ENCODE results near the gene MAD1L1.
"Not testable (repeated sequence)": the region's sequence is repeated elsewhere in the genome, so short reads cannot be mapped to it uniquely, and the experiment has no call there.

The MAD1L1 gene

DNA sequence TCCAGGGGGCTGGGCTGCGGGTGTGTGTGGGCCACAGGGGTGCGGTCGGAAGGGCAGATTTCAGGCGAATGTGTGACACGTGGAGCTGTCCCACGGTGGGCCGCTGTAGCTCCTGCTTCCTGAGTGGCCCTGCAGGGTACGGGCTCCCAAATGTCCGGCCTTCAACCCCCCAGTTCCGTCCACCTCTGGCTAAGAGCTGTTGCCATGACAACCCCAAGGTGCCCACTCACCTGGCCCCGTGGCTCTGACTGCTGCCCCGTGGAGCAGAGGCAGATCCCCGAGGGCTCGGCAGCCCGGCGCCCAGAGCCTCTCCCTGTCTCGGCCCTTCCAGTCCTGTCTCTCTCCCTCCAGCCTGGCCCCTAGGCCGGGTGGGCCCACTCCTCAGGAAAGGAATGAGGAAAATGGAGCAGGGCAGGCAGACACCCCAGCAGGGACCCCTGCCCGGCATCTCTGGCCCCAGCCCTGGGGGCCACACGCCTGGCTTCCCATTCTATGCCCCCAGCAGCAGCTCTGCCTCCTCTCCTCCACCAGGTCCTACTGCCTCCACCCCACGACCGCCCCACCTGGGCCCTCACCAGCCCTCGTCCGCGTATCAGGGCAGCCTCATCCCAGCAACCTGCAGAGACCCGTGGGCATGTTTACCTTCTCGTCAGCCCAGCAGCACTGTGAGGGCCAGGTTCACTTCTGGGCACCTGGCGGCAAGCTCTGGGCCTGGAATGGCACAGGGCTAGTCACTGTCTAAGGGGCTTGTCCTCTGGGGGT is 347.1 kb downstream of the MAD1L1 start:
- no peak for DNase-seq

DNA sequence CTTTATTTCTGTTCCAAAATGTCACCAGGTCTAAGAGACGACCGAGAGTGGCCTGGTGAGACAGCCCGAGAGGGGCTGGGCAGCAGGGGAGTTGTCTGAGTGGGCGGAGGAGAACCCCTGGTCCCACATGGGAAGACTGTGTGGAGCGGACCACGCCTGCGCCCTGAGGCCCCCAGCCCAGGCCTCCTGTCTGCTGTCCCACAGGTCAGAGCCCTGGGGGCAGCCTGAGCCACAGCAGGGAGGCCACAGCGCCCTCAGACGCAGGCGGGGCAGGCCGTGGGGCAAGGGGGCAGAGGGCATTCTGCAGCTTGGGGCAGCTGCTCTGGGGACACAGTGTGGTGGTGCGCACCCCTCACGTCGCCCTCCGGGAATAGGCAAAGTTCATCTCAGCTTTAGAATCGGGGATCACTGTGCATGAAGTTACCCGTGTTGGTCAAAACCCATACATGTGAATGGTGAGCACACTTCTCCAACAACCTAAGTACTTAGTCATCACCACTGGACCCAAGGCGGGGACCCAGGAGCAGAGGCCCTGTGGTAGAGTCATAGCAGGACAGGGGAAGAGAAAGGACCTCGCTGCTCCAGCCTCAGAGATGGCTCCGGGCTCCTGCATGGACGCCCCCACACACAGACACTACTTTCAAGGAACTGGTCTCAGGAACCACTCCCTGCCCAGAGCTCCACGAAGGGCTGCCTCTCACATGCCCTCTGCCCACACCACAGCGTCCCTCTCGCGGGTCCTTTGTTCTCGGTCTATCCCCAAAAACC is 348.0 kb downstream of the MAD1L1 start:
- DNase-seq: no peak

DNA sequence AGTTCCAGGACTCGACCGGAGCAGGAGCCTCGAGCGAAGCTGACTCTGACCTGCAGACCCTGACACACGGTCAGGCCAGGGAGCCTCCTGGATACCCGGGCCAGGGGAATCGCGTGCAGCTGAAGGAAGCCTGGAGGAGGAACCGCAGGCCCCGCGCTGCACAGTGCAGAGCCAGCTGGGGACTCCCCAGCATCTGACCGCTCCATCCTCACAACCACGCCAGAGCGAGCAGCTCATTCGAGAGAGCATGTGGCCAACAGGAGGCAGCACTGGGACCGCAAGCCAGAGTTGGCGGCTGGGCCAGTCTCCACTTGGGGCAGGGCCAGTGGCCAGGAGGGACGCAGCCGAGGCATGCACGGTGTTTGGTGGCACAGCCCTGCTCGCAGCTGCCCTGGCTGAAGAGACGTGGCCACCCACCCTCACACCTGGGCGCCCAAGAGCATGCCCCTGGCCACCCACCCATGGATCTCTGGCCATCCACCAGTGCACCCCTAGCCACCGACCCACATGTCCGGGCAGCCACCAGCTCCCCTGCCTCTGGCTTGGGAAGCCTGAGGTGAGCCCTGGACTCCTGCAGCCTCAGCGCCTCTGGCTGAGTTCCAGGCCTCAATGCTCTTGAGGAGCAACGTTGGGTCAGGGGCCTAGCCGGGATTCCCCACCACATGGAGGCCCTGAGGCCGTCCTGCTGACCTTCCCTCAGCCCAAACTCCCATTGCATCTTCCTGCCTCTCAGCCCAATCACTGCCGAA is 348.7 kb downstream of the MAD1L1 start:
- DNase-seq: no peak

DNA sequence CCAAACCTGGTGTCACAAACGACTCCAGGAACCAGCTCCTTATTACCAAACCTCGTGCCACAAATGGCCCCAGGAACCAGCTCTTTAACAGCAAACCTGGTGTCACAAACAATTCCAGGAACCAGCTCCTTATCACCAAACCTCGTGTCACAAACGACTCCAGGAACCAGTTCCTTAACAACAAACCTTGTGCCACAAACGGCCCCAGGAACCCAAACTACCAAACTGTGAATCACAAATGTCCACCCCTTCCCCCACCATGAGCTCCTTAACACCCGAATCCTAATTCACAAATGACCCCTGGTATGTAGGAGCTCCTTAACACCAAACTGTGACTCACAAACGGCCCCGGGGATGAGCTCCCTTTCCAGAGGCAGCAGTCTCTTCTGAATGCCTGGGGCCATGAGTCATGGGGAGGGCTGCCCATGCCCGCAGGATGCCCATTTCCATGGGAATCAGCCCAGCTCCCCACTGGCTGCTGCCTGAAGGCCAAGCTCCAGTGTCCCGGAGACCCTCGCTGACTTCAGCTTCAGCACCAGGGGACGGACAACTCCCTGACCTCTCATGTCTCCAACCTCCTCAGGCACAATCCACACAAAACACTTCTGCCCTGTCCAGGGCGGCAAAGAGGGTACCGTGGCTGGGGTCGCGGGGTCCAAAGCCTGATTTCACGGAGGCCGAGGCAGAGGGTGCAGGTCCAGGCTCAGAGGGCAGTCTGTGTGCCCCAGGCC is 349.5 kb downstream of the MAD1L1 start:
- DNase-seq: no peak

DNA sequence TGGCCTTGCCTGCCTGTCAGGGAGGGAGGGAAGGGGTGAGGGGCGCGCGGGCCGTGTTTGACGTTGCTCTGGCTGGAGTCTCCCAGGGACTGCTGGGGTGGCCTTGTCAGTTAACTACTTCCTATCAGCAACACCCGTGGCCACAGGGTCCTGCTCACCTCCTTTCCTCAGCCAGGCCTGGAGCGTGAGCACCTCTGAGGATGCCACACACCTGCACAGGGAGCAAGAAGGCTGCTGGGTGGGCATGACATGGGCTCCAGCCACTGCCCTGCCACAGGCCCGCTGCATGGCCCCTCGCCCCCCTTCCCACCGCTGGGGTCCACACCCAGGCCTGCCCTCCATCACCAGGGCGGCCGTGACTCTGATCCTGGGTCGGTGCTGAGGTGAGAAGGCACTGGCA is 350.3 kb downstream of the MAD1L1 start:
- DNase-seq: no peak

DNA sequence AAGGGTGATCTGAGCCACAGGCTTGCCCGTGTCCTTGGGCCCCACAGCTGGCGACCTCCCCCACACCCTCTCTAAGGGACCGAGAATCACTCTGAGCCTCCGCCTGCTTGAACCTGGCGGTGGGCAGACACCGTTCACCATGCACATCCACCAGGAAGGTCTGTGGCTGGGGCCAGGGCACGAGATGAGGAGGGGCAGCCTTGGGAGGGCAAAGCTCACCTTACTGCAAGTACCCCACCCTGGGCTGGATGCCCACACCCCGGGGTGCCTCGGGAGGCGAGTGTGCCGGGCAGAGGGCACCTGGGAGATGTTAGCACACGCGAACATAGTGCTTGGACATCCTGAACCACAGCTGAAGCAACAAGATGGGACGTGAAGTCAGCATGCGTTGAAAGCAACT is 350.8 kb downstream of the MAD1L1 start:
- no peak for DNase-seq

DNA sequence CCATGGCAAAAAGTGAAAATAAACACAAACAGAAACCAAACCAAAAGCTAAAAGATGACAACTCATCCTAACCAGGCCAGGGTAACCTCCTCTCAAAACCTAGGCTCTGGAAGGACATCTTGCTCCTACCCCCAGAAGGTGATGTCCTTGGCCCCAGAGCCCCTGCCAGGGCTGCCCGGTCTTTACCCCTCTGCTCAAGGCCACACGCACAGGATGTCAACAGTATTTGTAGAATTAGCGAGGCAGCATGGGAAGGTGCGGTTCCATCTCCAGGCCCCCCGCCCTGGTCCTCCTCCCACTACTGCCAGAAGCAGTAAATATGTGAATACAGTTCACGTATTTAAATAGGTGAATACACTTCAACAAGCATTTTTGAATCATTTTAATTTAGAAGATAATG is 356.1 kb downstream of the MAD1L1 start:
- not testable (repeated sequence) for DNase-seq

DNA sequence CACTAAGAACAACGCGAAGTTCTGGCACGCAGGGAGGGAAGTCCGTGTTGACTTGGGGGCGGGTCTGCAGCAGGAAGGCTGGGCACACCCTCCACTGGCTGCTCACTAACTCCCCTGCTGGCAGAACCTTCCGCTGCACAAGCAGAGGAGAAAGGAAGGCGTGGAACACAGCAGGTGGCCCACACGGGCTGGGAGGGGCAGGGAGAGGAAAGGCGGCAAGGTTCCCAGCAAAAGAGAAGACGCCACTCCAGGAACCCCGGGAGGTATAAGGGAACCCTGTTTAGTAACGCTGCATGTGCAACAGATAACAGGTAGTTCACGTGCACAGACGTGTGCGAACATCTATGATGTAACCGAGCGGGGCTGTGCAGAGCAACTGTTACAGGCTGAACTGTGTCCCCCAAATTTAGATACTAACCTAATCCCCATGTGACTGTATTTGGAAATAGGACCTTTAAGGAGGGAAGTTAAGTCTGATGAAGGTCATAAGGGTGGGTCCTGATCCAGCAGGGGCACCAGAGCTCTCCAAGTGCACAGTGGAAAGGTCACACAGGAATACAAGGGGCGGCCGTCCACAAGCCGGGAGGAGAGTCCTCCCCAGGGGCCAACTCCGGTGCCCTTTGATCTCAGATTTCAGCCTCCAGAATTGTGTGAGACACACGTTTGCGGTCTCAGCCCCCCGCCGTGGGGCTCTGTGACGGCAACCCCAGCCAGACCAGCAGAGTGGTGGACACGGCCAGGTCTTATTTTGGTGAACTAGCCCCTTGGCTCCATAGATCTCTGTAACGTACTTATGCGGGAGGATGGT is 357.1 kb downstream of the MAD1L1 start:
- not testable (repeated sequence) for DNase-seq

DNA sequence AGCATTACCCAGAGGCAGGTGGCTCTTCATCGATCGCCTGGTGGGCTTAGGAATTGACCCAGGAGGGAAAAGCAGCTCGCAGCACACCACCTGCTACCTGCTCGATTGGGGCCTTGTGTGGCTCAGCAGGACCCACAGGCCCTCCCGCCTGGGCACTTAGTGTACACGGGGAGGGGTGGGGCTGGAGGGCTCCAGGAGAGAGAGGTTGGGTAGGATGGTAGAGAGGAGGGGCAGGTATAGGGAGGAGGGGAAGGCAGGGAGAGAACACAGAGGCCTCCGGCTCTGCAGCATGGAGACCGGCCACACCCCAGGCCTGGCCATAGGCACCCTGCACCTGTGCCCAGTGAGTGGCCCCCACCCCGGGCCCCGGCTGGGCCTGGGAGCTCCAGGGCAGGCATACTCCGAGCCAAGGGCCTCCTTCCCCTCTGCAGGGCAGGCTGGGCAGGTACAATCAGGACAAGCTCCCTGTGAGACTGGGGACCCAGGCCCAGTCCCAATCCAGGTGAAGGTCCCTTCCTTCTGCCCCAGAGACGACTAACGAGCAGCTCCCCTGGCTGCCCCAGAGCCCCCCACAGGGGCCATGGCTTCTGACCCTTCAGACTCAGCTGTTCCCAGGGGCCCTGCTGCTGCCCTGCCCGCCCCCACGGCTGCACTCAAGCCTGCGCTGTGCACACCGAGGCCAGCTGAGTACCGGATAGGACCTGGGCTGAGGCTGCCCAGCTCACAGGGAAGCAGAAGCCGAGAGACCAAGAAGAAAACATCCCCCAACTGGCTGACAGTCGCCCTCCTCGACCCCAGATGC is 358.0 kb downstream of the MAD1L1 start:
- DNase-seq: not testable (repeated sequence)

DNA sequence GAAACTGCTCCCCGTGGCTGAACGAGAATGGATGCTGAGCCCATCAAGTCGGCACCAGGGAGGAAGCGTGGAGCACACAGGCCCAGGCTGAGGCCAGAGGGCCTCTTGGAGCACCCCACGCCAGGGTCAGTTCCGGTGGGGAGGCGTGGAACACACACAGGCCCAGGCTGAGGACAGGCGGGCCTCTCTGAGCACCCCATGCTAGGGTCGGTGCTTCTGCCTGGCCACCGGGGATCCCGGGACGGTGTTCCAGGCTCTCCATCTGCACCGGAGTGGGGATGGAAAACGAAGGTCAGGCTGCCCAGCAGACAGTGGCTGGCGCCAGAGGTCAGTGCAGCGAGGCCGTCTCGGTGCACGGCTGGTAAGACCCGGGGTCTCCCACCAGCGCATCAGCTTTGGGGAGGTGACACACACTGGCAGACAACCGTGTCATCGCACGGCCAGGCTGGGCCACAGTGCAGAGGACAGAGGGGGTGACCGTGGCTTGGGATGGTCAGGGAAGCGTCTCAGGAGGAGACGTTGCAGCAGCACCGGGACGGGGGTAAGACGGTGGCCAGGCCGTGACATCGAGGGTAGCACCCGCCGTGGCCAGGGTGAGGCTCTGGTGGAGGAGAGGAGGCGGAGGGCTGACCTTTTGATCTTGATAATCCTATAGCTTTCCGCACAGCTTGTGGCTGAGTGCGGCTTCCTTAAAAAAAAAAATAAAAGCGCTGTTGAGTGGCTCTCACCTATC is 358.7 kb downstream of the MAD1L1 start:
- no peak for DNase-seq

DNA sequence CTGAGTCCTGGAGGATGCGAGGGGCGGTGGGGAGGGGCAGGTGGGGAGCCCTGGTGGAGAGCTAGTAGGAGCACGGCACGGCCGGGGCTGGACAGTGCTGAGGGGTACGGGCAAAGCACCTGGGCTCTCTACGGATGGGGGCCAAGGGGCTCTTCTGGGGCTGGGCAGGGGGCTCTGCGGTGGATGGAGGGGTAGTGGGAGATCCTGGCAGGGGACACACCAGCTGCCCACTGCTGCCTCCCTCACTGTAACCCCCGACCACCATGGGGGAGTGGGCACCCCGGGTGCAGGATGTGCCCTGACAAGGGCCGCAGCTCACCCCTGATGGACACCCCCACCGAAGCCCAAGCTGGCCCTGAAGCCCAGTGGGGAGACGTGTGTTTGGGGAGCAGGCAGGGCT is 359.3 kb downstream of the MAD1L1 start:
- no peak for DNase-seq

DNA sequence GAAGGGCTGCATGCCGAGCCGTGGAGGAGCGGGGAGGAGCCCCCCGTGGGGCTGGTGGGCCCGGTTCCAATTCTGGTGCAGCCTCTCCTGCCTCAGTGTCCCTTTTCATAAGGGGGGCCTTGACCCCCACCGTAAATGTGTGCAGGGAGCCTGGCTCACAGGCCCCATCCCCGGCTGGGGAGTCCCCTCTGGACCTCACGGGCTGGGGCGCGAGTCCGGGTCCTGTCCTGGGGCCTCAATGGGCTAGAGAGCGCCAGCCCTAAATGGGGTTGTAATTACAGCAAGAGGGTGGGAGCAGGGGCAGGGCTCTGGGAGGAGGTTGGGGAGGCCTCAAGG is 359.7 kb downstream of the MAD1L1 start:
- DNase-seq: no peak

DNA sequence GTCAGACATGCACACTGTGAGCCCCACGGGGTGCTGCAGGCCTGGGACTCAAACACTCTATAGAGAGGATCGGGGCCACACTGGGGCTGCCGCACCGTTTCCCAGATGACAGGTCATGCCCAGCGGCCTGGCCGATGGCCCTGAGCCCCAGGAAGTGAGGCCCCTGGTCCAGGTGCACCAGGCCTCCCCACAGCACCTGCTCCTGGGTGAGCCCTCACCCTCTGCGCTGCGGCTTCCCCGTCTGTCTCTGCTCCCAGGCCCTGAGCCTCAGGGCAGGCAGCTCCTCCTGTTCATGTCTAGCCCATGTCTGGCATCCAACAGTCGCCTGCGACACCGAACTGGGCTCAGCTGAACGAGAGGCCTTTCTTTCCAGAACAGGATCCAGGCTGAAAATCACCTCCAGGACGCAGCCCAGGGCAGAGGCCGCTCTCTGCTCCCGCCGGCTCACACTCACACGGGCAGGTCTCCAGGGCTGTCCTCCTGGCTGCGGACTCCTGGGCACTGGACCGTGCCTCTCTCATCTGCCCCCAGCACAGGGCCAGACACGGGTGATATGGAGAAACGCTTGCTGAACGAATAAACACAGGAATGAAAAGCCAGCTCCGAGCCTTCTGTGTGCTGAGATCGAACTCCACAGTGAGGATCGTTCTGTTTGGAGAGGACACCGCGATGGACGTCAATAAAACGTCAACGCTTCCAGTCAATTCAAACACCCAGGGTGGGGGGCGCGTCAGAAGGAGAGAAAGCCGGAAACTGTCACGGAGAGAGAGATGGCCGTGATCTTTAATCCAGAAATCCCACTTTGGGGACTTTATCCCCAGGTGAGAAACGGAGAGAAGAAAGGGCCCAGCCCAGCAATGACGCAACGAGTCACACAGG is 360.3 kb downstream of the MAD1L1 start:
- DNase-seq: no peak

DNA sequence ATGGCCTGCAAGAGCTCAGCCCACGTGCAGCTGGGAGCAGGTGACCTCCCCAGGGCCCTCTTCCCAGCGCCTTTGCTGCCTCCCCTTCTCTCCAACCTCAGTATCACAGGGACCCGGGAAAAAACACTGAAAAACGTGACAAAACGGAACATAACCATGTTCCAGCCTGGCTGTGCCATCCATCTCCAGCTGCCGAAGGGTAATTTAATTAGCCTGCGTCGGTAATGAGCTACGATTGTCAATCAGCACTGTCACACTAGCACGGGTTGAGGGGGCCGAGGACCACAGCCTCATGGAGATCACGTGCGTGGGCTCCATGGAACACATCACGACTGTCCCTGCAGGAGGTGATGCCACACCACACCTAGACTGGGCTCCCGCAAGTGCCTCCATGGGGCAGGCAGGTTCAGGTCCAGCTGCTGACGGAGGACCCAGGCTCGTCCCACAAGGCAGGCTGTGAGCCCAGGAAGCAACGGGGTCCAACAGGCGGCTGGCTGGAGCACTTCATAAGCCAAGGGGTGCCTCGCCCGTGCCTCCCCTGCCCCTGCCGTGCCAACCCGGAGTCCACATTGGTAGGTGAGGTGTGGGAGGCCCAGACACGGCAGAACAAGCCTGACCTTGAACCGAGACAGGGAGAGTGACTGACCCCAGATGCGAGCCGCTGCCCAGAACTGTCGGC is 363.2 kb downstream of the MAD1L1 start:
- no peak for DNase-seq

DNA sequence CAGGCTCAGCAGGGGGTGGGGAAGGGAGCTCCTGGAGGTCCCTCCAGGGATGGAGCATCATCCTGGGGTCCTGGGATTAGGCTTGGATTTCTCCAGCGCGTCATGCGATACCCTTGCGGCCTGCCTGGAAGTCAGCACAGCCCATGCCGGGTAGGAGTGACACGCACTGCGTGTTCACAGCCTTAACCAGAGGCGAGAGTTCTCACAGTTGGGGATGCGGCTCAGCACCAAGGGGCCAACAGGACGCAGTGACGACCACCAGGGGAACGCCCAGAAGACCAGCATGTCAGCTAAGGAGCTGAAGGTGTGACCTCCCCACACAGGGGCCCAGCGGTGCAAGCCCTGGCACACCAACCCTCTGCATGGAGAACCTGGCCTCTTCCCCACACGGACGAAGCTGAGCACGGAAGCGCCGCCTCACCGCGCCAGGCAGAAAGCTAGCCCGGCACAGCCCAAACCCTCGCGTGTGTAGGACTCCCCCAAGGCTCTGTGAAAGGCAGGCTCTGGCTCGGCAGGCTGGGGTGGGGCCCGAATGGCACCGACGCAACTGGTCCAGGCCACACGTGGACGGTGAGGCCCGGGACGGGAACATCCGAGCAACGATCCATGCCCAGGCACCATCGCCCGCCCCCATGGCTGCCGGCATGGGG is 364.1 kb downstream of the MAD1L1 start:
- DNase-seq: no peak

DNA sequence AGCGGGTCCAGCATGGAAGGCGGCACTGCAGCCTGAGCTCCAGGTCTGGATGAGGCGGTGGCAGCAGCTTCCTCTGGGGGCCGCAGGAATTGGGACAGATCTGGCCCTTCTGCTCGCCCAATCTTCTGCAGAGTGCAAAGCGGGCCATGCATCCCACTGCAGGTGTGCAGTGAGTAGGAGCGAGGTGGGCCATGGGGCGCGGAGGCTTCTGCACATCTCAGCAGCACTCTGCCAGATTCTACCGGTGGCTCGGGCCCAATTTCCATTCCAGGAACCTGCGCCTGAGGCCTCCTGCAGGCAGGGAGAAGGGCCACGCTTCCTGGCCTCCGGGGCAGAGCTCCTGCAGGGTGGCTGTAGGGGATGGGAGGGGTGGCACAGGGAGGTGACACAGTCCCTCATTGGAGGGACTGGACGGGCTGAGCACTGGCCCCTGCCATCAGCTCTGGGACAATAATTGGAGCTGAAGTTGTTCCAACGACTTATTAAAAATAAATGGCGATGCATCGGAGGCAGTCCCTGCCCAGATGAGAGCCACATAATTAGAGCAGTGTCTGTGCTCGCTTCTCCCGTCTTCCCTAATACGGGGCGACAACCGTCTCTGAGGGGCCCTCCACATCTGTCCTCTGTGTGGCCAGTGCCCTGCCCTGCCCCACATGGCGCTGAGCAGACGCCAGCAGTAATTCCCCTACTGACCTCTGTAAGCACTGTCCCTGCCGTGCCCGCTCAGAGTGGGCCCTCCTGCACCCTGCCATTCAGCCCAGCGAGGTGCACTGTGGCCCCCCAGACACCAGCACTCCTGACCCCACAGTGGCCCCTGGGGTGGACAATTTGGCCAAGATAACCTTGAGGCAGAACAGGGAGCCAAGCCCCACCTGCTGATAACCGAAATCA is 365.1 kb downstream of the MAD1L1 start:
- no peak for DNase-seq

DNA sequence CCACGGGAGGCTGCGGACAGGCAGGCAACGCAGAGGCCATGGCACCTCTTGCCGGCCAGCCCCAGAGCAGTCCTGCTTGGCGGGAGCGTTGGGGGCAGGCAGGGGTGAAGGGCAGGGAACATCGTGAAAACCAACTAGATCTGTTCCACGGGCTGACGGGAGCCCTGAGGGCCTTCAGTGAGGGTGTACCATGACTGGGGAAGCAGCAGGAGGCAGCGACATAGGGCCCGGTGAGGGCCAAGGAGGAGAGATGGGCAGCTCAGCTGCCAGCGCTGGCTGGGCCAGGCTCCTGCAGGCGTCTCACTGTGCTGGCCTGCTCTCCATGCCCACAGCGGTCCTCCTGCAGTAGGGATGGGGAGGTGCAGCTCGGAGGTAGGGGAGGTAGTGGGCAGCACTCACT is 366.1 kb downstream of the MAD1L1 start:
- no peak for DNase-seq
